GM12864 (cell line): ENCODE data around the gene LRRC55.

ENCODE experiments used
- DNase-seq: peaks from one replicate; pipeline ENCODE4 v3.0.0-alpha.2; 2011; ENCODE audit warnings: low read depth
- H3K4me3 ChIP-seq: 2 replicates; pipeline ENCODE4 v1.5.1; 2011; ENCODE audit warnings: mild to moderate bottlenecking, low read depth, low read length, control low read depth
- CTCF ChIP-seq: IDR thresholded peaks from 2 replicates; pipeline ENCODE4 v1.5.1; 2011; ENCODE audit warnings: low read depth, mild to moderate bottlenecking, moderate library complexity, low read length, control low read depth, inconsistent platforms; ENCODE audit errors: missing control alignments

The LRRC55 gene

GRCh38 chr11:57182896-57183295 is 1.1 kb downstream of the LRRC55 start:
- no peak for DNase-seq

GRCh38 chr11:57190548-57190947 is 8.8 kb downstream of the LRRC55 start:
- no peak for TF ChIP-seq CTCF
- no peak for DNase-seq
- H3K4me3 ChIP-seq, result no peak overlapping the region

More at GRCh38 chr11:57182896-57183295, 1.1 kb downstream of the LRRC55 start:
- TF ChIP-seq CTCF, result no peak
- no peak overlapping the region for H3K4me3 ChIP-seq

- TF ChIP-seq CTCF, result no peak
- DNase-seq, result no peak
- no peak overlapping the region for H3K4me3 ChIP-seq
Observed at GRCh38 chr11:57191311-57192219, 9.8 kb downstream of the LRRC55 start.

GRCh38 chr11:57192316-57192715 is 10.6 kb downstream of the LRRC55 start:
- no peak overlapping the region for H3K4me3 ChIP-seq
- DNase-seq, result no peak
- no peak for TF ChIP-seq CTCF

GRCh38 chr11:57196596-57196995 is 14.8 kb downstream of the LRRC55 start:
- DNase-seq, result no peak
- H3K4me3 ChIP-seq, result no peak overlapping the region
- TF ChIP-seq CTCF, result no peak

GRCh38 chr11:57197762-57198161 is 16.0 kb downstream of the LRRC55 start:
- DNase-seq, result no peak
- H3K4me3 ChIP-seq, result no peak overlapping the region
- no peak for TF ChIP-seq CTCF

GRCh38 chr11:57199330-57199729 is 17.6 kb downstream of the LRRC55 start:
- no peak overlapping the region for H3K4me3 ChIP-seq
- no peak for DNase-seq
- no peak for TF ChIP-seq CTCF
